GM23338 (cell line): Measurements from ENCODE around the gene TAF11.

Experiments
- EZH2 ChIP-seq: fragments of 200-600 bp; sonication (generic); IDR thresholded peaks from one replicate; pipeline ENCODE4 v1.8.0; 2017; ENCODE audit warnings: antibody characterized with exemption, mild to moderate bottlenecking, low read depth; ENCODE audit not compliant: unreplicated experiment
- JUNB ChIP-seq: IDR thresholded peaks from one replicate; pipeline ENCODE4 v1.6.1; 2016; ENCODE audit warnings: antibody characterized with exemption; ENCODE audit not compliant: unreplicated experiment
- POLR2AphosphoS5 ChIP-seq: IDR thresholded peaks from 2 replicates; pipeline ENCODE4 v1.6.1; 2016; ENCODE audit warnings: antibody characterized with exemption, low read depth
- STAT1 ChIP-seq: IDR thresholded peaks from one replicate; pipeline ENCODE4 v1.6.1; 2016; ENCODE audit warnings: antibody characterized with exemption; ENCODE audit not compliant: unreplicated experiment
- TF ChIP-seq, protein P1 (sequence below), 2 experiments: fragments of 200-600 bp in 1 of 2; sonication (generic) in 1 of 2; conservative IDR thresholded peaks; 2 replicates each; pipeline versions ENCODE4 v1.5.1 to v1.6.1; 2016 to 2017; ENCODE audit warnings: antibody characterized with exemption in 2 of 2, low read depth in 2 of 2, mild to moderate bottlenecking in 2 of 2, moderate library complexity in 1 of 2
- TF ChIP-seq, protein P2 (sequence below): IDR thresholded peaks from one replicate; pipeline ENCODE4 v1.6.1; 2018; ENCODE audit warnings: antibody characterized with exemption; ENCODE audit not compliant: unreplicated experiment
- TF ChIP-seq, protein P3 (sequence below): IDR thresholded peaks from 2 replicates; pipeline ENCODE4 v1.6.1; 2016; ENCODE audit warnings: antibody characterized with exemption

- TF ChIP-seq, protein P1, sequence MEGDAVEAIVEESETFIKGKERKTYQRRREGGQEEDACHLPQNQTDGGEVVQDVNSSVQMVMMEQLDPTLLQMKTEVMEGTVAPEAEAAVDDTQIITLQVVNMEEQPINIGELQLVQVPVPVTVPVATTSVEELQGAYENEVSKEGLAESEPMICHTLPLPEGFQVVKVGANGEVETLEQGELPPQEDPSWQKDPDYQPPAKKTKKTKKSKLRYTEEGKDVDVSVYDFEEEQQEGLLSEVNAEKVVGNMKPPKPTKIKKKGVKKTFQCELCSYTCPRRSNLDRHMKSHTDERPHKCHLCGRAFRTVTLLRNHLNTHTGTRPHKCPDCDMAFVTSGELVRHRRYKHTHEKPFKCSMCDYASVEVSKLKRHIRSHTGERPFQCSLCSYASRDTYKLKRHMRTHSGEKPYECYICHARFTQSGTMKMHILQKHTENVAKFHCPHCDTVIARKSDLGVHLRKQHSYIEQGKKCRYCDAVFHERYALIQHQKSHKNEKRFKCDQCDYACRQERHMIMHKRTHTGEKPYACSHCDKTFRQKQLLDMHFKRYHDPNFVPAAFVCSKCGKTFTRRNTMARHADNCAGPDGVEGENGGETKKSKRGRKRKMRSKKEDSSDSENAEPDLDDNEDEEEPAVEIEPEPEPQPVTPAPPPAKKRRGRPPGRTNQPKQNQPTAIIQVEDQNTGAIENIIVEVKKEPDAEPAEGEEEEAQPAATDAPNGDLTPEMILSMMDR (conservative IDR thresholded peaks at IDR 0.05; ENCODE audit: low read depth in 2 of 2): no peak
- TF ChIP-seq POLR2AphosphoS5: no peak
- TF ChIP-seq, protein P2, sequence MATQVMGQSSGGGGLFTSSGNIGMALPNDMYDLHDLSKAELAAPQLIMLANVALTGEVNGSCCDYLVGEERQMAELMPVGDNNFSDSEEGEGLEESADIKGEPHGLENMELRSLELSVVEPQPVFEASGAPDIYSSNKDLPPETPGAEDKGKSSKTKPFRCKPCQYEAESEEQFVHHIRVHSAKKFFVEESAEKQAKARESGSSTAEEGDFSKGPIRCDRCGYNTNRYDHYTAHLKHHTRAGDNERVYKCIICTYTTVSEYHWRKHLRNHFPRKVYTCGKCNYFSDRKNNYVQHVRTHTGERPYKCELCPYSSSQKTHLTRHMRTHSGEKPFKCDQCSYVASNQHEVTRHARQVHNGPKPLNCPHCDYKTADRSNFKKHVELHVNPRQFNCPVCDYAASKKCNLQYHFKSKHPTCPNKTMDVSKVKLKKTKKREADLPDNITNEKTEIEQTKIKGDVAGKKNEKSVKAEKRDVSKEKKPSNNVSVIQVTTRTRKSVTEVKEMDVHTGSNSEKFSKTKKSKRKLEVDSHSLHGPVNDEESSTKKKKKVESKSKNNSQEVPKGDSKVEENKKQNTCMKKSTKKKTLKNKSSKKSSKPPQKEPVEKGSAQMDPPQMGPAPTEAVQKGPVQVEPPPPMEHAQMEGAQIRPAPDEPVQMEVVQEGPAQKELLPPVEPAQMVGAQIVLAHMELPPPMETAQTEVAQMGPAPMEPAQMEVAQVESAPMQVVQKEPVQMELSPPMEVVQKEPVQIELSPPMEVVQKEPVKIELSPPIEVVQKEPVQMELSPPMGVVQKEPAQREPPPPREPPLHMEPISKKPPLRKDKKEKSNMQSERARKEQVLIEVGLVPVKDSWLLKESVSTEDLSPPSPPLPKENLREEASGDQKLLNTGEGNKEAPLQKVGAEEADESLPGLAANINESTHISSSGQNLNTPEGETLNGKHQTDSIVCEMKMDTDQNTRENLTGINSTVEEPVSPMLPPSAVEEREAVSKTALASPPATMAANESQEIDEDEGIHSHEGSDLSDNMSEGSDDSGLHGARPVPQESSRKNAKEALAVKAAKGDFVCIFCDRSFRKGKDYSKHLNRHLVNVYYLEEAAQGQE: no peak
- TF ChIP-seq, protein P3, sequence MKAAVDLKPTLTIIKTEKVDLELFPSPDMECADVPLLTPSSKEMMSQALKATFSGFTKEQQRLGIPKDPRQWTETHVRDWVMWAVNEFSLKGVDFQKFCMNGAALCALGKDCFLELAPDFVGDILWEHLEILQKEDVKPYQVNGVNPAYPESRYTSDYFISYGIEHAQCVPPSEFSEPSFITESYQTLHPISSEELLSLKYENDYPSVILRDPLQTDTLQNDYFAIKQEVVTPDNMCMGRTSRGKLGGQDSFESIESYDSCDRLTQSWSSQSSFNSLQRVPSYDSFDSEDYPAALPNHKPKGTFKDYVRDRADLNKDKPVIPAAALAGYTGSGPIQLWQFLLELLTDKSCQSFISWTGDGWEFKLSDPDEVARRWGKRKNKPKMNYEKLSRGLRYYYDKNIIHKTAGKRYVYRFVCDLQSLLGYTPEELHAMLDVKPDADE: no peak
- no peak for TF ChIP-seq EZH2
- no peak for TF ChIP-seq STAT1
- TF ChIP-seq JUNB: no peak
Measured at GRCh38 chr6:34924831-34925625, 37.2 kb upstream of the TAF11 start.
